Endothelial cell of umbilical vein (primary cell): ENCODE results near the gene CMTM7. TPM values are rescaled to one million over a fixed set of nuclear protein-coding genes. Genes with fewer than 3 reads are reported as not detected.

ENCODE experiments used
- BruUV-seq: library from RNA; stranded (reverse); fragments of 400-500 nt; replicated peaks from 2 replicates; lab custom pipeline; 2021; lab: Mats Ljungman, UMichigan
- CTCF ChIA-PET: fragments of 300-600, 350-600 bp; sonication (Branson Sonifier 250); formaldehyde crosslinking; loops from one replicate; lab custom pipeline; 2021; ENCODE audit warnings: antibody characterized with exemption, inconsistent platforms; lab: Charles Lee
- POLR2A ChIA-PET: fragments of 300-600, 350-600 bp; sonication (Branson Sonifier 250); formaldehyde crosslinking; loops from one replicate; lab custom pipeline; 2021; ENCODE audit warnings: antibody characterized with exemption, inconsistent platforms; lab: Charles Lee
- DNase-seq: peaks from one replicate; pipeline ENCODE4 v3.0.0-alpha.2; 2011; ENCODE audit warnings: low read depth, low spot score
- FAIRE-seq: peaks from 2 replicates; lab custom pipeline; 2011; peaks lifted over from hg19 to GRCh38; lab: Jason Lieb, UNC
- H2AFZ ChIP-seq: 2 replicates; pipeline ENCODE4 v1.6.0; 2012; ENCODE audit warnings: low read depth, low read length, control low read depth, inconsistent platforms
- H3K27ac ChIP-seq: 2 replicates; pipeline ENCODE4 v1.5.1; 2011; ENCODE audit warnings: low read depth, mild to moderate bottlenecking, control low read depth, low read length, moderate library complexity; ENCODE audit not compliant: insufficient read depth
- H3K27me3 ChIP-seq, 2 experiments: 2 replicates each; pipeline versions ENCODE4 v1.6.0 to v1.6.1; 2011; ENCODE audit warnings: low read length in 2 of 2, mixed read lengths in 1 of 2; ENCODE audit not compliant: control insufficient read depth in 2 of 2, insufficient read depth in 2 of 2
- H3K36me3 ChIP-seq, 2 experiments: 2 replicates in 1 of 2; 3 replicates in 1 of 2; pipeline ENCODE4 v1.5.1; 2011; ENCODE audit warnings: low read length in 2 of 2, mild to moderate bottlenecking in 1 of 2, moderate library complexity in 1 of 2; ENCODE audit not compliant: control insufficient read depth in 2 of 2, insufficient read depth in 2 of 2; ENCODE audit errors: extremely low read depth in 1 of 2
- H3K4me1 ChIP-seq: 3 replicates; pipeline ENCODE4 v1.5.1; 2011; ENCODE audit warnings: mild to moderate bottlenecking, low read length; ENCODE audit not compliant: control insufficient read depth, insufficient read depth; ENCODE audit errors: extremely low read depth
- H3K4me2 ChIP-seq: 2 replicates; pipeline ENCODE4 v1.6.1; 2011; ENCODE audit warnings: low read length, control low read depth, mixed read lengths; ENCODE audit not compliant: insufficient read depth
- H3K4me3 ChIP-seq, 3 experiments: fragments of 200-600 bp in 1 of 3; sonication (generic), shearing (Covaris generic) in 1 of 3; replicated peaks in 1 of 3; 2 replicates each; pipeline ENCODE4 v1.5.1; 2011 to 2016; ENCODE audit warnings: control low read depth in 3 of 3, low read length in 3 of 3, mild to moderate bottlenecking in 2 of 3, inconsistent platforms in 1 of 3, low read depth in 1 of 3, moderate library complexity in 1 of 3; ENCODE audit not compliant: insufficient read depth in 1 of 3
- H3K79me2 ChIP-seq: 2 replicates; pipeline ENCODE4 v1.6.0; 2012; ENCODE audit warnings: low read length, inconsistent platforms; ENCODE audit not compliant: control insufficient read depth, insufficient read depth
- H3K9ac ChIP-seq: replicated peaks from 2 replicates; pipeline ENCODE3; 2011; ENCODE audit warnings: low read length, control low read depth; ENCODE audit not compliant: insufficient read depth; ENCODE audit errors: extremely low read depth
- H3K9me1 ChIP-seq: replicated peaks from 3 replicates; pipeline ENCODE4 v1.6.0; 2011; ENCODE audit warnings: mild to moderate bottlenecking, low read length; ENCODE audit not compliant: control insufficient read depth, insufficient read depth; ENCODE audit errors: extremely low read depth
- H3K9me3 ChIP-seq: replicated peaks from 2 replicates; pipeline ENCODE4 v1.5.1; 2012; ENCODE audit warnings: low read length, inconsistent platforms; ENCODE audit not compliant: control insufficient read depth, insufficient read depth
- H4K20me1 ChIP-seq: replicated peaks from 2 replicates; pipeline ENCODE3; 2011; ENCODE audit warnings: mild to moderate bottlenecking, low read length; ENCODE audit not compliant: control insufficient read depth, insufficient read depth; ENCODE audit errors: extremely low read depth
- EZH2 ChIP-seq: IDR thresholded peaks from 2 replicates; pipeline ENCODE4 v1.6.1; 2012; ENCODE audit warnings: borderline replicate concordance, low read depth, mild to moderate bottlenecking, moderate library complexity, low read length, inconsistent platforms; ENCODE audit not compliant: severe bottlenecking
- FOS ChIP-seq: IDR thresholded peaks from 2 replicates; pipeline ENCODE4 v1.6.1; 2011; ENCODE audit warnings: mild to moderate bottlenecking, low read length, moderate library complexity, borderline replicate concordance; ENCODE audit not compliant: insufficient read depth
- GATA2 ChIP-seq: IDR thresholded peaks from 2 replicates; pipeline ENCODE4 v1.7.0; 2011; ENCODE audit warnings: low read depth, mild to moderate bottlenecking, moderate library complexity, mixed read lengths, low read length; ENCODE audit not compliant: insufficient read length, insufficient read depth
- JUN ChIP-seq: IDR thresholded peaks from 2 replicates; pipeline ENCODE4 v1.6.1; 2011; ENCODE audit warnings: borderline replicate concordance, low read depth; ENCODE audit not compliant: insufficient read length, insufficient read depth
- MYC ChIP-seq: IDR thresholded peaks from one replicate; pipeline ENCODE4 v1.6.1; 2011; ENCODE audit warnings: mild to moderate bottlenecking, low read depth, low read length
- POLR2A ChIP-seq: IDR thresholded peaks from 2 replicates; pipeline ENCODE4 v1.6.1; 2012; ENCODE audit warnings: low read depth, mild to moderate bottlenecking, control low read depth, low read length
- POLR2AphosphoS5 ChIP-seq: IDR thresholded peaks from 2 replicates; pipeline ENCODE4 v1.6.1; 2012; ENCODE audit warnings: low read depth, mild to moderate bottlenecking, control low read depth, low read length, moderate library complexity; ENCODE audit not compliant: insufficient read depth
- dilution Hi-C: fragments of 300-500 bp; cut with MboI; formaldehyde crosslinking; loops from one replicate; pipeline ENCODE4 v1.15.0; 2019; ENCODE audit warnings: low sequenced_read_pairs; ENCODE audit not compliant: extremely low pct_ligation_motif_present
- intact Hi-C: fragments of 100-400 bp; cut with micrococcal nuclease; formaldehyde crosslinking; loops from one replicate; pipeline ENCODE4 v1.10.0; 2022
- polyA plus RNA-seq, 4 experiments: library from polyadenylated mRNA; depleted of rRNA in 3 of 4; stranded (reverse) in 3 of 4; unstranded in 1 of 4; fragments of >200 nt; gene quantifications; 2 replicates each; pipeline versions ENCODE4 v1.2.1 to v1.2.3, GENCODE V29; 2011 to 2012; ENCODE audit warnings: missing spikeins in 1 of 4
- total RNA-seq: library from RNA; stranded (reverse); gene quantifications from 2 replicates; pipeline ENCODE4 v1.2.3, GENCODE V29; 2021
- TF ChIP-seq, protein P1 (sequence below): IDR thresholded peaks from 2 replicates; pipeline ENCODE4 v1.6.1; 2011; ENCODE audit not compliant: insufficient read depth, insufficient read length
- TF ChIP-seq, protein P2 (sequence below), 2 donors: IDR thresholded peaks; 1 replicate in 1 of 2; 2 replicates in 1 of 2; pipeline ENCODE4 v1.5.1; 2011; ENCODE audit warnings: low read length in 2 of 2, mild to moderate bottlenecking in 2 of 2, moderate library complexity in 2 of 2, control low read depth in 1 of 2, inconsistent platforms in 1 of 2, low read depth in 1 of 2; ENCODE audit not compliant: insufficient read depth in 1 of 2; ENCODE audit errors: extremely low read depth in 1 of 2

CMTM7 gene
- total and polyA plus RNA-seq, 2 donors (not counting 3 experiments of a cell fraction or from before 2014, with no cell fraction given) = 44.7 to 88.5 TPM

DNA sequence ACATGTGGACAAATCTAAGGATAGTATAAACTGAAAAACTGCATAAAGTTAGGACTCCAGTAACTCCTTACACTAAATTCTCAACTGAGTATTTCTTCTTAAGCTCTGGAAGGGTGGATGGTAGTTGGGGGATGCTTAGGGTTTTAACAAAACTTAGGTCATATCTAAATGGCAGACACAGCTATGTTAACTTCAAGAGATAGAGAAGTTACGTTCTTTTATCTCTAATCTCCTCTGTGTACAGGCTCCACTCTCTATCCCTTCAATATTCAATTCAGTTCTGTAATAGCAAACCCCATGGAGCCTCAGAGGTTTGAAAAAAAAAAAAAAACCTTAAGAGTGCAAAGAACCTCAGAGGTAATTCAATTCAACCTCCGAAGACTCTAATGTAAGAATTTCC is 107.9 kb downstream of the CMTM7 start:
- BruUV-seq = no TSS peak
- Histone ChIP-seq H3K9me1 (no peaks in the 10 kb centered on the region), H3K9me3 (no peaks in the 10 kb centered on the region), H3K79me2 (peaks cover 42% of the 10 kb centered on the region), H2AFZ (no peak overlapping the region), H3K9ac (no peak overlapping the region), H3K36me3 (no peaks in the 10 kb centered on the region), H3K27me3 (no peaks in the 10 kb centered on the region), H3K4me3 (no peak overlapping the region), H3K27ac (no peak overlapping the region), H3K4me1 (peaks cover 19% of the 10 kb centered on the region), H4K20me1 (no peaks in the 10 kb centered on the region), H3K4me2 (no peak overlapping the region)
- DNase-seq = no peak
- FAIRE-seq = no peak
- TF ChIP-seq MYC (no peak), GATA2 (no peak), POLR2A (no peak), JUN (no peak), EZH2 (no peak), FOS (no peak), POLR2AphosphoS5 (no peak)
- TF ChIP-seq, protein P1, sequence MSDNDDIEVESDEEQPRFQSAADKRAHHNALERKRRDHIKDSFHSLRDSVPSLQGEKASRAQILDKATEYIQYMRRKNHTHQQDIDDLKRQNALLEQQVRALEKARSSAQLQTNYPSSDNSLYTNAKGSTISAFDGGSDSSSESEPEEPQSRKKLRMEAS = no peak
- TF ChIP-seq, protein P2, sequence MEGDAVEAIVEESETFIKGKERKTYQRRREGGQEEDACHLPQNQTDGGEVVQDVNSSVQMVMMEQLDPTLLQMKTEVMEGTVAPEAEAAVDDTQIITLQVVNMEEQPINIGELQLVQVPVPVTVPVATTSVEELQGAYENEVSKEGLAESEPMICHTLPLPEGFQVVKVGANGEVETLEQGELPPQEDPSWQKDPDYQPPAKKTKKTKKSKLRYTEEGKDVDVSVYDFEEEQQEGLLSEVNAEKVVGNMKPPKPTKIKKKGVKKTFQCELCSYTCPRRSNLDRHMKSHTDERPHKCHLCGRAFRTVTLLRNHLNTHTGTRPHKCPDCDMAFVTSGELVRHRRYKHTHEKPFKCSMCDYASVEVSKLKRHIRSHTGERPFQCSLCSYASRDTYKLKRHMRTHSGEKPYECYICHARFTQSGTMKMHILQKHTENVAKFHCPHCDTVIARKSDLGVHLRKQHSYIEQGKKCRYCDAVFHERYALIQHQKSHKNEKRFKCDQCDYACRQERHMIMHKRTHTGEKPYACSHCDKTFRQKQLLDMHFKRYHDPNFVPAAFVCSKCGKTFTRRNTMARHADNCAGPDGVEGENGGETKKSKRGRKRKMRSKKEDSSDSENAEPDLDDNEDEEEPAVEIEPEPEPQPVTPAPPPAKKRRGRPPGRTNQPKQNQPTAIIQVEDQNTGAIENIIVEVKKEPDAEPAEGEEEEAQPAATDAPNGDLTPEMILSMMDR (IDR thresholded peaks at IDR 0.05; ENCODE audit: extremely low read depth in 1 of 2, insufficient read depth in 1 of 2, low read depth in 1 of 2, low read length in 2 of 2) = no peak
- ChIA-PET POLR2A (no interaction called here), CTCF (interaction anchor here (1.4 to 3.9 kb wide), 2 partner anchors 10 to 32 kb away, joined by 5 to 13 read pairs; no protein-coding TSS in a partner anchor)
- dilution Hi-C loops (no loop called here), intact Hi-C loops (no loop called here)
